ENCODE data around the gene ZCCHC24.

ZCCHC24 gene

GRCh38 chr10:79434821-79435251, 10.6 kb downstream of the ZCCHC24 start:
- Histone ChIP-seq H3K36me3 (ENCODE audit: insufficient read depth, low read length) (peaks cover 30% of the 10 kb centered on the region), H3K9ac (ENCODE audit: low read depth, low read length) (peak overlapping the region; percentile 80), H3K27me3 (ENCODE audit: control insufficient read depth, insufficient read depth, low read length) (no peaks in the 10 kb centered on the region), H3K9me3 (replicated peaks; ENCODE audit: low read length) (no peaks in the 10 kb centered on the region), H3K4me2 (ENCODE audit: low read length) (peak overlapping the region; percentile 86), H3K4me1 (ENCODE audit: control insufficient read depth, insufficient read depth, low read length) (peaks cover 57% of the 10 kb centered on the region), H3K4me3 (ENCODE audit: low read length) (peak overlapping the region; percentile 63)

- H3K4me1 ChIP-seq (ENCODE audit: control insufficient read depth, insufficient read depth, low read length): peaks cover 55% of the 10 kb centered on the region
Observed at GRCh38 chr10:79434223-79434687, 11.2 kb downstream of the ZCCHC24 start.

GRCh38 chr10:79433324-79434222, 11.9 kb downstream of the ZCCHC24 start:
- H3K9me3 ChIP-seq (replicated peaks; ENCODE audit: low read length): no peaks in the 10 kb centered on the region
- no peak overlapping the region for H3K9ac ChIP-seq (ENCODE audit: low read depth, low read length)
- peak overlapping the region; percentile 86 for H3K4me2 ChIP-seq (ENCODE audit: low read length)
- peaks cover 55% of the 10 kb centered on the region for H3K4me1 ChIP-seq (ENCODE audit: control insufficient read depth, insufficient read depth, low read length)
- H3K4me3 ChIP-seq (ENCODE audit: low read length): no peak overlapping the region
- H3K36me3 ChIP-seq (ENCODE audit: insufficient read depth, low read length): peaks cover 32% of the 10 kb centered on the region
- H3K27me3 ChIP-seq (ENCODE audit: control insufficient read depth, insufficient read depth, low read length): no peaks in the 10 kb centered on the region

More at GRCh38 chr10:79434223-79434687, 11.2 kb downstream of the ZCCHC24 start:
- H3K9ac ChIP-seq (ENCODE audit: low read depth, low read length): peak overlapping the region; percentile 80
- H3K9me3 ChIP-seq (replicated peaks; ENCODE audit: low read length): no peaks in the 10 kb centered on the region
- peaks cover 35% of the 10 kb centered on the region for H3K36me3 ChIP-seq (ENCODE audit: insufficient read depth, low read length)
- peak overlapping the region; percentile 63 for H3K4me3 ChIP-seq (ENCODE audit: low read length)
- H3K4me2 ChIP-seq (ENCODE audit: low read length): peak overlapping the region; percentile 86
- H3K27me3 ChIP-seq (ENCODE audit: control insufficient read depth, insufficient read depth, low read length): no peaks in the 10 kb centered on the region

- Histone ChIP-seq H3K9ac (ENCODE audit: low read depth, low read length) (no peak overlapping the region), H3K27me3 (ENCODE audit: control insufficient read depth, insufficient read depth, low read length) (no peaks in the 10 kb centered on the region), H3K4me1 (ENCODE audit: control insufficient read depth, insufficient read depth, low read length) (peaks cover 46% of the 10 kb centered on the region), H3K36me3 (ENCODE audit: insufficient read depth, low read length) (peaks cover 26% of the 10 kb centered on the region), H3K4me3 (ENCODE audit: low read length) (no peak overlapping the region), H3K4me2 (ENCODE audit: low read length) (no peak overlapping the region), H3K9me3 (replicated peaks; ENCODE audit: low read length) (no peaks in the 10 kb centered on the region)
Observed at GRCh38 chr10:79431891-79432831, 13.3 kb downstream of the ZCCHC24 start.

GRCh38 chr10:79431428-79431827, 14.0 kb downstream of the ZCCHC24 start:
- Histone ChIP-seq H3K4me3 (ENCODE audit: low read length) (no peak overlapping the region), H3K36me3 (ENCODE audit: insufficient read depth, low read length) (peaks cover 29% of the 10 kb centered on the region), H3K9me3 (replicated peaks; ENCODE audit: low read length) (no peaks in the 10 kb centered on the region), H3K27me3 (ENCODE audit: control insufficient read depth, insufficient read depth, low read length) (no peaks in the 10 kb centered on the region), H3K9ac (ENCODE audit: low read depth, low read length) (no peak overlapping the region), H3K4me2 (ENCODE audit: low read length) (no peak overlapping the region), H3K4me1 (ENCODE audit: control insufficient read depth, insufficient read depth, low read length) (peaks cover 38% of the 10 kb centered on the region)

- peaks cover 33% of the 10 kb centered on the region for H3K4me1 ChIP-seq (ENCODE audit: control insufficient read depth, insufficient read depth, low read length)
- H3K4me3 ChIP-seq (ENCODE audit: low read length): no peak overlapping the region
- H3K9me3 ChIP-seq (replicated peaks; ENCODE audit: low read length): no peaks in the 10 kb centered on the region
- H3K4me2 ChIP-seq (ENCODE audit: low read length): no peak overlapping the region
- no peak overlapping the region for H3K9ac ChIP-seq (ENCODE audit: low read depth, low read length)
- H3K36me3 ChIP-seq (ENCODE audit: insufficient read depth, low read length): peaks cover 30% of the 10 kb centered on the region
- no peaks in the 10 kb centered on the region for H3K27me3 ChIP-seq (ENCODE audit: control insufficient read depth, insufficient read depth, low read length)
Observed at GRCh38 chr10:79430936-79431335, 14.5 kb downstream of the ZCCHC24 start.

GRCh38 chr10:79430325-79430905, 15.0 kb downstream of the ZCCHC24 start:
- Histone ChIP-seq H3K4me3 (ENCODE audit: low read length) (no peak overlapping the region), H3K27me3 (ENCODE audit: control insufficient read depth, insufficient read depth, low read length) (no peaks in the 10 kb centered on the region), H3K4me2 (ENCODE audit: low read length) (no peak overlapping the region), H3K9ac (ENCODE audit: low read depth, low read length) (no peak overlapping the region), H3K9me3 (replicated peaks; ENCODE audit: low read length) (no peaks in the 10 kb centered on the region), H3K4me1 (ENCODE audit: control insufficient read depth, insufficient read depth, low read length) (peaks cover 28% of the 10 kb centered on the region), H3K36me3 (ENCODE audit: insufficient read depth, low read length) (peaks cover 31% of the 10 kb centered on the region)

- H3K4me2 ChIP-seq (ENCODE audit: low read length): no peak overlapping the region
- H3K4me1 ChIP-seq (ENCODE audit: control insufficient read depth, insufficient read depth, low read length): peaks cover 24% of the 10 kb centered on the region
- no peaks in the 10 kb centered on the region for H3K27me3 ChIP-seq (ENCODE audit: control insufficient read depth, insufficient read depth, low read length)
- H3K9me3 ChIP-seq (replicated peaks; ENCODE audit: low read length): no peaks in the 10 kb centered on the region
- H3K9ac ChIP-seq (ENCODE audit: low read depth, low read length): no peak overlapping the region
- H3K36me3 ChIP-seq (ENCODE audit: insufficient read depth, low read length): peaks cover 38% of the 10 kb centered on the region
- no peak overlapping the region for H3K4me3 ChIP-seq (ENCODE audit: low read length)
Observed at GRCh38 chr10:79429751-79430150, 15.7 kb downstream of the ZCCHC24 start.

GRCh38 chr10:79427965-79428364, 17.5 kb downstream of the ZCCHC24 start:
- H3K4me1 ChIP-seq (ENCODE audit: control insufficient read depth, insufficient read depth, low read length): peaks cover 24% of the 10 kb centered on the region
- no peak overlapping the region for H3K4me3 ChIP-seq (ENCODE audit: low read length)
- no peaks in the 10 kb centered on the region for H3K9me3 ChIP-seq (replicated peaks; ENCODE audit: low read length)
- H3K36me3 ChIP-seq (ENCODE audit: insufficient read depth, low read length): peaks cover 35% of the 10 kb centered on the region
- no peaks in the 10 kb centered on the region for H3K27me3 ChIP-seq (ENCODE audit: control insufficient read depth, insufficient read depth, low read length)
- H3K4me2 ChIP-seq (ENCODE audit: low read length): no peak overlapping the region
- H3K9ac ChIP-seq (ENCODE audit: low read depth, low read length): no peak overlapping the region

GRCh38 chr10:79425074-79425532, 20.3 kb downstream of the ZCCHC24 start:
- H3K4me1 ChIP-seq (ENCODE audit: control insufficient read depth, insufficient read depth, low read length): peaks cover 38% of the 10 kb centered on the region
- H3K4me2 ChIP-seq (ENCODE audit: low read length): no peak overlapping the region
- H3K9ac ChIP-seq (ENCODE audit: low read depth, low read length): no peak overlapping the region
- H3K4me3 ChIP-seq (ENCODE audit: low read length): no peak overlapping the region
- peaks cover 19% of the 10 kb centered on the region for H3K36me3 ChIP-seq (ENCODE audit: insufficient read depth, low read length)
- H3K27me3 ChIP-seq (ENCODE audit: control insufficient read depth, insufficient read depth, low read length): no peaks in the 10 kb centered on the region
- no peaks in the 10 kb centered on the region for H3K9me3 ChIP-seq (replicated peaks; ENCODE audit: low read length)
